Measurements from ENCODE around the gene KRT14. TPM values are rescaled to one million over a fixed set of nuclear protein-coding genes. Genes with fewer than 3 reads are reported as not detected.

The KRT14 gene
- total and polyA plus RNA-seq, 2 of the 4 experiments (the other 2 are of a cell fraction) = not detected

- H4K91ac ChIP-seq (ENCODE audit: insufficient read depth, low read depth, low read length) = no peak overlapping the region
- TF ChIP-seq MAFK (IDR thresholded peaks at IDR 0.05; ENCODE audit: low read depth, low read length) (no peak), BHLHE40 (IDR thresholded peaks at IDR 0.05; ENCODE audit: low read depth, low read length) (no peak), POLR2A (IDR thresholded peaks at IDR 0.05; ENCODE audit: low read depth, low read length) (no peak), RFX5 (IDR thresholded peaks at IDR 0.05; ENCODE audit: low read depth, low read length) (no peak), MXI1 (IDR thresholded peaks at IDR 0.05; ENCODE audit: borderline replicate concordance, low read depth, low read length) (no peak), SMC3 (IDR thresholded peaks at IDR 0.05; ENCODE audit: low read depth, low read length) (no peak), RCOR1 (IDR thresholded peaks at IDR 0.05; ENCODE audit: insufficient replicate concordance, low read length) (no peak), RAD21 (IDR thresholded peaks at IDR 0.05; ENCODE audit: low read length) (no peak), CHD1 (IDR thresholded peaks at IDR 0.05; ENCODE audit: low read depth, low read length) (no peak), ELK1 (IDR thresholded peaks at IDR 0.05; ENCODE audit: borderline replicate concordance, low read depth, low read length) (no peak), NFE2L2 (IDR thresholded peaks at IDR 0.05; ENCODE audit: low read depth, low read length) (no peak), CEBPB (IDR thresholded peaks at IDR 0.05; ENCODE audit: low read depth, low read length) (no peak), MAZ (IDR thresholded peaks at IDR 0.05; ENCODE audit: borderline replicate concordance, low read depth, low read length) (no peak), FOS (IDR thresholded peaks at IDR 0.05; ENCODE audit: low read depth, low read length) (no peak)
- TF ChIP-seq, protein P1, sequence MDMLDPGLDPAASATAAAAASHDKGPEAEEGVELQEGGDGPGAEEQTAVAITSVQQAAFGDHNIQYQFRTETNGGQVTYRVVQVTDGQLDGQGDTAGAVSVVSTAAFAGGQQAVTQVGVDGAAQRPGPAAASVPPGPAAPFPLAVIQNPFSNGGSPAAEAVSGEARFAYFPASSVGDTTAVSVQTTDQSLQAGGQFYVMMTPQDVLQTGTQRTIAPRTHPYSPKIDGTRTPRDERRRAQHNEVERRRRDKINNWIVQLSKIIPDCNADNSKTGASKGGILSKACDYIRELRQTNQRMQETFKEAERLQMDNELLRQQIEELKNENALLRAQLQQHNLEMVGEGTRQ (IDR thresholded peaks at IDR 0.05; ENCODE audit: low read depth, low read length) = no peak
- TF ChIP-seq, protein P2, sequence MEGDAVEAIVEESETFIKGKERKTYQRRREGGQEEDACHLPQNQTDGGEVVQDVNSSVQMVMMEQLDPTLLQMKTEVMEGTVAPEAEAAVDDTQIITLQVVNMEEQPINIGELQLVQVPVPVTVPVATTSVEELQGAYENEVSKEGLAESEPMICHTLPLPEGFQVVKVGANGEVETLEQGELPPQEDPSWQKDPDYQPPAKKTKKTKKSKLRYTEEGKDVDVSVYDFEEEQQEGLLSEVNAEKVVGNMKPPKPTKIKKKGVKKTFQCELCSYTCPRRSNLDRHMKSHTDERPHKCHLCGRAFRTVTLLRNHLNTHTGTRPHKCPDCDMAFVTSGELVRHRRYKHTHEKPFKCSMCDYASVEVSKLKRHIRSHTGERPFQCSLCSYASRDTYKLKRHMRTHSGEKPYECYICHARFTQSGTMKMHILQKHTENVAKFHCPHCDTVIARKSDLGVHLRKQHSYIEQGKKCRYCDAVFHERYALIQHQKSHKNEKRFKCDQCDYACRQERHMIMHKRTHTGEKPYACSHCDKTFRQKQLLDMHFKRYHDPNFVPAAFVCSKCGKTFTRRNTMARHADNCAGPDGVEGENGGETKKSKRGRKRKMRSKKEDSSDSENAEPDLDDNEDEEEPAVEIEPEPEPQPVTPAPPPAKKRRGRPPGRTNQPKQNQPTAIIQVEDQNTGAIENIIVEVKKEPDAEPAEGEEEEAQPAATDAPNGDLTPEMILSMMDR (conservative IDR thresholded peaks at IDR 0.05; ENCODE audit: low read depth, low read length) = no peak
- dilution Hi-C loops (cut with HindIII; ENCODE audit: low sequenced_read_pairs, unreplicated experiment) = no loop called here
- DNase-seq (no peak), ATAC-seq (ENCODE audit: low read depth) (no peak)
- no peak overlapping the region for H3K56ac ChIP-seq (ENCODE audit: extremely low read depth, insufficient read depth, low read length)
- ChIA-PET POLR2A (ENCODE audit: unreplicated experiment) (no interaction called here), CTCF (no interaction called here)
- no TSS peak for BruUV-seq (replicated peaks)
- no peak overlapping the region for H4K8ac ChIP-seq (ENCODE audit: low read depth in 2 of 2, low read length in 2 of 2)
- no CpG with 5 or more reads among the region's 8 CpGs for WGBS, 2 experiments (ENCODE audit: extremely low coverage in 2 of 2, insufficient read length in 1 of 2)
- no peak overlapping the region for H2BK5ac ChIP-seq (ENCODE audit: low read depth, low read length, poor library complexity, severe bottlenecking)
- H3K9me3 ChIP-seq (ENCODE audit: control insufficient read depth, insufficient read depth, low read length) = no peaks in the 10 kb centered on the region
- no peak overlapping the region for H3K27ac ChIP-seq (ENCODE audit: insufficient read depth, low read length)
- H4K5ac ChIP-seq (ENCODE audit: low read depth, low read length) = no peak overlapping the region
- intact Hi-C loops (cut with micrococcal nuclease) = no loop called here
- H3K9ac ChIP-seq (ENCODE audit: low read depth, low read length) = no peak overlapping the region
- no peak overlapping the region for H3K23ac ChIP-seq (ENCODE audit: low read depth, low read length)
- H3K79me1 ChIP-seq (ENCODE audit: low read depth in 1 of 2, low read length in 2 of 2) = no peaks in the 10 kb centered on the region
- no peaks in the 10 kb centered on the region for H3K4me1 ChIP-seq (ENCODE audit: control insufficient read depth, insufficient read depth, low read length)
- no peak overlapping the region for H2BK15ac ChIP-seq (ENCODE audit: low read depth, low read length)
- in situ Hi-C loops (cut with MboI; ENCODE audit: low sequenced_read_pairs) = no loop called here
- no peaks in the 10 kb centered on the region for H3K9me1 ChIP-seq (ENCODE audit: insufficient read depth, low read length)
- H2BK120ac ChIP-seq (ENCODE audit: low read depth, low read length) = no peak overlapping the region
- no peak overlapping the region for H2BK20ac ChIP-seq (ENCODE audit: low read depth, low read length)
- no peak overlapping the region for H3K18ac ChIP-seq (ENCODE audit: low read depth, low read length)
- no peak overlapping the region for H3K4me3 ChIP-seq (ENCODE audit: insufficient read depth, low read depth, low read length)
- H2AK9ac ChIP-seq (replicated peaks; ENCODE audit: low read depth, low read length, poor library complexity) = no peak overlapping the region
- H2AK5ac ChIP-seq (ENCODE audit: low read depth, low read length) = no peak overlapping the region
- H3K36me3 ChIP-seq (ENCODE audit: control insufficient read depth, insufficient read depth, low read length) = no peaks in the 10 kb centered on the region
- no peak overlapping the region for H2AFZ ChIP-seq (replicated peaks; ENCODE audit: low read length, poor library complexity)
- no peak overlapping the region for H3K14ac ChIP-seq (replicated peaks; ENCODE audit: low read depth, low read length)
- H3K27me3 ChIP-seq (ENCODE audit: control insufficient read depth, insufficient read depth, low read length) = peaks cover 53% of the 10 kb centered on the region
- no peak overlapping the region for H3K4me2 ChIP-seq (ENCODE audit: low read depth, low read length)
- no peak overlapping the region for H3K4ac ChIP-seq (ENCODE audit: low read depth, low read length)
- H4K20me1 ChIP-seq (ENCODE audit: insufficient read depth, low read length) = no peaks in the 10 kb centered on the region
Observed at GRCh38 chr17:41588126-41588810, 1.6 kb upstream of the KRT14 start.

Measured in IMR-90 (cell line).